K562 (cell line): ENCODE data around the gene FAM149A. TPM values are rescaled to one million over a fixed set of nuclear protein-coding genes. Genes with fewer than 3 reads are reported as not detected.
A peak's percentile ranks its signal among the peaks of the same experiment; 100 is the strongest.

Experiments used
- ATAC-seq: fragments of 200-7000 bp; cut with Tn5 transposase; 3 replicates; pipeline ENCODE4 v1.9.1; 2020; ENCODE audit warnings: moderate library complexity
- BruUV-seq: library from RNA; stranded (reverse); fragments of 400-500 nt; replicated peaks from 2 replicates; lab custom pipeline; 2021; lab: Mats Ljungman, UMichigan
- CTCF ChIA-PET: fragments of 300-600 bp; formaldehyde crosslinking; extraction: SDS; loops from one replicate; lab custom pipeline; 2021; ENCODE audit warnings: low intra/inter-chr PET ratio; lab: Yijun Ruan, JAX
- POLR2A ChIA-PET: fragments of 300-600, 350-650 bp; sonication (Branson Sonifier 250); formaldehyde crosslinking; extraction: SDS; loops from one replicate; lab custom pipeline; 2021; ENCODE audit warnings: antibody characterized with exemption, inconsistent platforms; lab: Yijun Ruan, JAX
- DNase-seq, 4 experiments: peaks; one replicate each; pipeline versions ENCODE4 v3.0.0 to v3.0.0-alpha.2; 2011 to 2018; ENCODE audit warnings: low spot score in 3 of 4, mixed read lengths in 3 of 4; ENCODE audit errors: extremely low read depth in 1 of 4
- FAIRE-seq: peaks from 2 replicates; lab custom pipeline; 2011; peaks lifted over from hg19 to GRCh38; lab: Jason Lieb, UNC
- H2AFZ ChIP-seq: 2 replicates; pipeline ENCODE4 v1.6.0; 2011; ENCODE audit warnings: low read depth, low read length, control low read depth, inconsistent platforms
- H3K27ac ChIP-seq: fragments of 200-600 bp; 3 replicates; pipeline ENCODE4 v1.8.0; 2011; ENCODE audit warnings: low read depth, mild to moderate bottlenecking, control low read depth, inconsistent platforms, low read length, moderate library complexity, mixed read lengths; ENCODE audit errors: extremely low read depth
- H3K27me3 ChIP-seq, 2 experiments: fragments of 300-600 bp in 1 of 2; 2 replicates in 1 of 2; 3 replicates in 1 of 2; pipeline versions ENCODE4 v1.6.0 to v1.8.0; 2011; ENCODE audit warnings: inconsistent platforms in 2 of 2, low read length in 2 of 2, mild to moderate bottlenecking in 1 of 2, mixed read lengths in 1 of 2, moderate library complexity in 1 of 2; ENCODE audit not compliant: control insufficient read depth in 2 of 2, insufficient read depth in 2 of 2
- H3K36me3 ChIP-seq: fragments of 300-600 bp; 3 replicates; pipeline ENCODE4 v1.8.0; 2011; ENCODE audit warnings: mild to moderate bottlenecking, low read length, inconsistent platforms; ENCODE audit not compliant: control insufficient read depth, insufficient read depth
- H3K4me1 ChIP-seq, 2 experiments: fragments of 200-600 bp in 1 of 2; replicated peaks in 1 of 2; 2 replicates in 1 of 2; 3 replicates in 1 of 2; pipeline versions ENCODE4 v1.5.1 to v1.8.0; 2011; ENCODE audit warnings: inconsistent platforms in 2 of 2, low read length in 2 of 2, mild to moderate bottlenecking in 1 of 2, mixed read lengths in 1 of 2, moderate library complexity in 1 of 2; ENCODE audit not compliant: control insufficient read depth in 2 of 2, insufficient read depth in 2 of 2
- H3K4me2 ChIP-seq: 2 replicates; pipeline ENCODE4 v1.6.1; 2011; ENCODE audit warnings: low read length, control low read depth, inconsistent platforms, mixed read lengths; ENCODE audit not compliant: insufficient read depth
- H3K4me3 ChIP-seq: fragments of 200-600 bp; sonication (generic), shearing (Covaris generic); 2 replicates; pipeline ENCODE4 v1.5.1; 2016; ENCODE audit warnings: control low read depth, inconsistent platforms
- H3K79me2 ChIP-seq: fragments of 200-600 bp; 3 replicates; pipeline ENCODE4 v1.8.0; 2011; ENCODE audit warnings: low read length, inconsistent platforms; ENCODE audit not compliant: control insufficient read depth, insufficient read depth
- H3K9ac ChIP-seq, 2 experiments: 2 replicates each; pipeline versions ENCODE4 v1.6.0 to v1.6.1; 2011; ENCODE audit warnings: low read depth in 2 of 2, low read length in 2 of 2, control low read depth in 1 of 2, inconsistent platforms in 1 of 2, mild to moderate bottlenecking in 1 of 2, mixed read lengths in 1 of 2; ENCODE audit not compliant: insufficient read depth in 1 of 2
- H3K9me1 ChIP-seq: one replicate; pipeline ENCODE4 v1.6.0; 2011; ENCODE audit warnings: inconsistent platforms, mild to moderate bottlenecking, low read length, moderate library complexity; ENCODE audit not compliant: control insufficient read depth, insufficient read depth
- H3K9me3 ChIP-seq: replicated peaks from 2 replicates; pipeline ENCODE4 v1.5.1; 2011; ENCODE audit warnings: low read depth, low read length, inconsistent platforms; ENCODE audit not compliant: control insufficient read depth, insufficient read depth
- H4K20me1 ChIP-seq: replicated peaks from 2 replicates; pipeline ENCODE4 v1.6.1; 2011; ENCODE audit warnings: low read length, inconsistent platforms, mixed read lengths; ENCODE audit not compliant: control insufficient read depth, insufficient read depth
- CREBBP ChIP-seq: IDR thresholded peaks from one replicate; pipeline ENCODE4 v1.6.1; 2012; ENCODE audit warnings: low read depth, mild to moderate bottlenecking, control low read depth, inconsistent platforms, low read length
- HDAC2 ChIP-seq: fragments of 450-650 bp; IDR thresholded peaks from 2 replicates; pipeline ENCODE4 v1.6.1; 2016; ENCODE audit warnings: mild to moderate bottlenecking
- HINFP ChIP-seq: fragments of 450-650 bp; conservative IDR thresholded peaks from 2 replicates; pipeline ENCODE4 v1.6.1; 2016; ENCODE audit warnings: missing genetic modification characterization, low read depth, mild to moderate bottlenecking, control low read depth, missing compliant biosample characterization
- HSF4 ChIP-seq: fragments of 250-450 bp; sonication (Bioruptor Pico); IDR thresholded peaks from 2 replicates; pipeline ENCODE4 v2.1.2; 2022; ENCODE audit warnings: mild to moderate bottlenecking, moderate library complexity, borderline replicate concordance
- KHSRP ChIP-seq: fragments of 450-650 bp; IDR thresholded peaks from 2 replicates; pipeline ENCODE4 v1.6.1; 2017
- MAZ ChIP-seq, 2 experiments: fragments of 450-650 bp in 1 of 2; sonication (generic) in 1 of 2; formaldehyde crosslinking; IDR thresholded peaks in 1 of 2; conservative IDR thresholded peaks in 1 of 2; 2 replicates each; pipeline versions ENCODE4 v1.4.0 to v1.5.0; 2020; ENCODE audit warnings: mild to moderate bottlenecking in 1 of 2, missing genetic modification reagents in 1 of 2
- NFIX ChIP-seq: fragments of 250-450 bp; sonication (Bioruptor Pico); IDR thresholded peaks from 2 replicates; pipeline ENCODE4 v1.4.0; 2020; ENCODE audit warnings: low read depth, mild to moderate bottlenecking, moderate library complexity
- NR2C1 ChIP-seq, 2 experiments: fragments of 450-650 bp; IDR thresholded peaks; 2 replicates each; pipeline ENCODE4 v1.6.1; 2017; ENCODE audit warnings: mild to moderate bottlenecking in 2 of 2, antibody characterized with exemption in 1 of 2, inconsistent platforms in 1 of 2, missing compliant biosample characterization in 1 of 2, missing genetic modification characterization in 1 of 2
- POLR2A ChIP-seq: fragments of 450-650 bp; conservative IDR thresholded peaks from 2 replicates; pipeline ENCODE4 v1.6.1; 2016
- ZBTB33 ChIP-seq: sonication (generic); formaldehyde crosslinking; IDR thresholded peaks from 2 replicates; pipeline ENCODE4 v1.8.1; 2023; ENCODE audit warnings: mild to moderate bottlenecking, missing genetic modification reagents
- ZFX ChIP-seq: sonication (generic); formaldehyde crosslinking; IDR thresholded peaks from 2 replicates; pipeline ENCODE4 v1.8.0; 2022; ENCODE audit warnings: mild to moderate bottlenecking, missing genetic modification reagents, moderate library complexity
- ZNF133 ChIP-seq: fragments of 250-450 bp; sonication (Bioruptor Pico); IDR thresholded peaks from 2 replicates; pipeline ENCODE4 v1.4.0; 2020; ENCODE audit warnings: mild to moderate bottlenecking
- ZNF311 ChIP-seq: fragments of 250-450 bp; sonication (Bioruptor Pico); IDR thresholded peaks from 2 replicates; pipeline ENCODE4 v1.4.0; 2020; ENCODE audit warnings: mild to moderate bottlenecking, moderate library complexity
- WGBS: fragments of 100-300 bp; shearing (Covaris generic); methylation state at CpG from one replicate; pipeline ENCODE4 v1.1.6; 2016; ENCODE audit warnings: low coverage, mixed read lengths; ENCODE audit not compliant: insufficient coverage; ENCODE audit errors: missing lambda C conversion rate; 5-methylcytosine and 5-hydroxymethylcytosine counted together
- in situ Hi-C: fragments of 300-500 bp; cut with MboI; formaldehyde crosslinking; loops from 4 replicates; pipeline ENCODE4 v1.15.0; 2018; ENCODE audit warnings: inconsistent platforms, mixed read lengths
- intact Hi-C: fragments of 100-400 bp; cut with micrococcal nuclease; formaldehyde crosslinking; loops from 2 replicates; pipeline ENCODE4 v1.14.2; 2022
- polyA plus RNA-seq, 8 experiments: library from polyadenylated mRNA; depleted of rRNA in 4 of 8; stranded (reverse) in 5 of 8; unstranded in 3 of 8; fragments of >200 nt; fragmentation: Nextera tagmentation in 2 of 8; fragmentation: Illumina TruSeq in 1 of 8; extraction: Ambion mirVana in 2 of 8; extraction: Trizol in 1 of 8; gene quantifications; 2 replicates each; pipeline versions ENCODE4 v1.2.1 to v1.2.3, GENCODE V29; 2011 to 2014; ENCODE audit warnings: inconsistent platforms in 1 of 8, missing spikeins in 1 of 8
- total RNA-seq, 7 experiments: library from RNA; depleted of rRNA in 6 of 7; stranded (reverse); fragments of >200 nt in 6 of 7; fragmentation: Illumina TruSeq in 2 of 7; extraction: Trizol in 2 of 7; gene quantifications; 2 replicates each; pipeline versions ENCODE4 v1.2.1 to v1.2.3, GENCODE V29; 2011 to 2021; ENCODE audit warnings: low replicate concordance in 1 of 7

FAM149A gene
- total and polyA plus RNA-seq, 9 of the 15 experiments (the other 6 are each of a cell fraction or from before 2014, with no cell fraction given), result not detected

- H3K27me3 ChIP-seq, result peaks cover 39 to 70% of the 10 kb centered on the region in 2 experiments
- 1% methylated on average over 9 of the region's 9 CpGs for WGBS
- no peak for FAIRE-seq
- ChIA-PET POLR2A (no interaction called here), CTCF (no interaction called here)
- H3K9me1 ChIP-seq, result no peaks in the 10 kb centered on the region
- no peak overlapping the region for H3K4me2 ChIP-seq
- intact Hi-C loops, result no loop called here
- TF ChIP-seq HINFP (tag) (no peak), POLR2A (no peak), HSF4 (CRISPR knock-in tag) (no peak), ZFX (CRISPR knock-in tag) (no peak), HDAC2 (no peak), NR2C1 (IDR thresholded peaks at IDR 0.05) (no peak), NR2C1 (tag; IDR thresholded peaks at IDR 0.05) (no peak), ZBTB33 (CRISPR knock-in tag) (no peak), MAZ (CRISPR knock-in tag; conservative IDR thresholded peaks at IDR 0.05 in 1 of 2, IDR thresholded peaks at IDR 0.05 in 1 of 2) (no peak), ZNF133 (CRISPR knock-in tag) (no peak), NFIX (CRISPR knock-in tag) (no peak), KHSRP (no peak), ZNF311 (CRISPR knock-in tag) (no peak), CREBBP (no peak)
- ATAC-seq, result no peak
- no peak overlapping the region for H3K27ac ChIP-seq
- H4K20me1 ChIP-seq, result no peaks in the 10 kb centered on the region
- peak in 1 of 4 experiments; percentile 3 for DNase-seq
- no peaks in the 10 kb centered on the region for H3K9me3 ChIP-seq
- no peak overlapping the region for H3K9ac ChIP-seq
- in situ Hi-C loops, result no loop called here
- H3K36me3 ChIP-seq, result no peaks in the 10 kb centered on the region
- no peak overlapping the region for H3K4me3 ChIP-seq
- no peak overlapping the region for H2AFZ ChIP-seq
- peaks cover 0 to 2% of the 10 kb centered on the region in 2 experiments; a peak in 2 of 5 replicates for H3K4me1 ChIP-seq
- no TSS peak for BruUV-seq
- no peaks in the 10 kb centered on the region for H3K79me2 ChIP-seq
These were observed 64.2 kb downstream of the FAM149A start for GRCh38 chr4:186168750-186169149.
